ENCODE measurements around the gene CREM. TPM values are rescaled to one million over a fixed set of nuclear protein-coding genes. Genes with fewer than 3 reads are reported as not detected.

CREM gene
- total RNA-seq, 2 experiments from 2014 or later: 121 to 131 TPM

- DNase-seq (no peak), ATAC-seq (no peak)
- Mint-ChIP-seq H3K4me3 (peak overlapping the region; percentile 8), H3K36me3 (ENCODE audit: low read depth) (peaks cover 35% of the 10 kb centered on the region), H3K27ac (peak overlapping the region; percentile 43), H3K4me1 (ENCODE audit: low read depth) (peaks cover 45% of the 10 kb centered on the region), H3K9me3 (no peaks in the 10 kb centered on the region), H3K27me3 (no peaks in the 10 kb centered on the region)
- POLR2A ChIA-PET: interaction anchor here (0.6 to 0.7 kb wide), 3 partner anchors 13 to 74 kb away, joined by 3 to 4 read pairs (median 3); partner anchors contain the start of gene CREM
- TF ChIP-seq CTCF (IDR thresholded peaks at IDR 0.05): no peak
- intact Hi-C loops (cut with micrococcal nuclease): no loop called here
- CTCF ChIA-PET: interaction anchor here (1.5 to 2.1 kb wide), 2 partner anchors 80 to 205 kb away, joined by 3 to 7 read pairs; no protein-coding TSS in a partner anchor
Observed at GRCh38 chr10:35200487-35200886, 73.8 kb downstream of the CREM start.

- peaks cover 45% of the 10 kb centered on the region for H3K4me1 Mint-ChIP-seq (ENCODE audit: low read depth)
- CTCF ChIA-PET: interaction anchor here (0.6 to 1.9 kb wide), 3 partner anchors 17 to 535 kb away, joined by 3 to 5 read pairs (median 3); no protein-coding TSS in a partner anchor
- H3K27ac Mint-ChIP-seq: peak overlapping the region; percentile 75
- no peak for ATAC-seq
- H3K27me3 Mint-ChIP-seq: no peaks in the 10 kb centered on the region
- TF ChIP-seq CTCF (IDR thresholded peaks at IDR 0.05): no peak
- intact Hi-C loops (cut with micrococcal nuclease): no loop called here
- no peaks in the 10 kb centered on the region for H3K9me3 Mint-ChIP-seq
- peak overlapping the region; percentile 16 for H3K4me3 Mint-ChIP-seq
- DNase-seq: no peak
- POLR2A ChIA-PET: interaction anchor here (0.8 to 1.3 kb wide), 2 partner anchors 52 to 75 kb away, joined by 3 to 7 read pairs; partner anchors contain the start of gene CREM
- peaks cover 34% of the 10 kb centered on the region for H3K36me3 Mint-ChIP-seq (ENCODE audit: low read depth)
Observed at GRCh38 chr10:35201234-35201633, 74.6 kb downstream of the CREM start.

GRCh38 chr10:35202050-35202449 is 75.4 kb downstream of the CREM start:
- DNase-seq (no peak), ATAC-seq (no peak)
- ChIA-PET POLR2A (interaction anchor here (0.8 to 1.3 kb wide), 2 partner anchors 52 to 75 kb away, joined by 3 to 7 read pairs; partner anchors contain the start of gene CREM), CTCF (interaction anchor here (0.6 to 1.9 kb wide), 4 partner anchors 10 to 534 kb away, joined by 3 to 7 read pairs (median 4); no protein-coding TSS in a partner anchor)
- H3K36me3 Mint-ChIP-seq (ENCODE audit: low read depth): peaks cover 42% of the 10 kb centered on the region
- H3K27me3 Mint-ChIP-seq: no peaks in the 10 kb centered on the region
- no peak overlapping the region for H3K4me3 Mint-ChIP-seq
- H3K27ac Mint-ChIP-seq: peak overlapping the region; percentile 75
- peaks cover 48% of the 10 kb centered on the region for H3K4me1 Mint-ChIP-seq (ENCODE audit: low read depth)
- H3K9me3 Mint-ChIP-seq: no peaks in the 10 kb centered on the region
- intact Hi-C loops (cut with micrococcal nuclease): no loop called here
- no peak for TF ChIP-seq CTCF (IDR thresholded peaks at IDR 0.05)

- ATAC-seq (no peak), DNase-seq (no peak)
- Mint-ChIP-seq H3K9me3 (no peaks in the 10 kb centered on the region), H3K27me3 (no peaks in the 10 kb centered on the region), H3K27ac (no peak overlapping the region), H3K36me3 (ENCODE audit: low read depth) (peaks cover 44% of the 10 kb centered on the region), H3K4me3 (no peak overlapping the region), H3K4me1 (ENCODE audit: low read depth) (peaks cover 49% of the 10 kb centered on the region)
- ChIA-PET POLR2A (interaction anchor here (1.2 to 1.8 kb wide), 2 partner anchors 13 to 77 kb away, joined by 3 to 7 read pairs; partner anchors contain the start of gene CREM), CTCF (interaction anchor here (1.3 to 2.6 kb wide), 5 partner anchors 8 to 84 kb away, joined by 3 to 18 read pairs (median 5); partner anchors contain the start of gene CREM)
- intact Hi-C loops (cut with micrococcal nuclease): no loop called here
- TF ChIP-seq CTCF (IDR thresholded peaks at IDR 0.05): no peak
Observed at GRCh38 chr10:35203745-35204144, 77.1 kb downstream of the CREM start.

- H3K4me1 Mint-ChIP-seq (ENCODE audit: low read depth): peaks cover 52% of the 10 kb centered on the region
- H3K27me3 Mint-ChIP-seq: no peaks in the 10 kb centered on the region
- H3K36me3 Mint-ChIP-seq (ENCODE audit: low read depth): peaks cover 50% of the 10 kb centered on the region
- H3K4me3 Mint-ChIP-seq: no peak overlapping the region
- ChIA-PET CTCF (interaction anchor here (1.3 to 3.7 kb wide), 5 partner anchors 9 to 84 kb away, joined by 4 to 27 read pairs (median 13); partner anchors contain the start of gene CREM), POLR2A (interaction anchor here (0.8 to 1.8 kb wide), 3 partner anchors 9 to 78 kb away, joined by 3 to 10 read pairs (median 7); partner anchors contain the start of gene CREM)
- no peak for ATAC-seq
- DNase-seq: no peak
- TF ChIP-seq CTCF (IDR thresholded peaks at IDR 0.05): no peak
- intact Hi-C loops (cut with micrococcal nuclease): no loop called here
- H3K27ac Mint-ChIP-seq: no peak overlapping the region
- no peaks in the 10 kb centered on the region for H3K9me3 Mint-ChIP-seq
Observed at GRCh38 chr10:35204650-35205319, 78.1 kb downstream of the CREM start.
